ENCODE measurements around the gene MFSD12. TPM values are rescaled to one million over a fixed set of nuclear protein-coding genes. Genes with fewer than 3 reads are reported as not detected.
"Not testable (repeated sequence)": the region's sequence is repeated elsewhere in the genome, so short reads cannot be mapped to it uniquely, and the experiment has no call there.

Gene MFSD12
- total and polyA plus RNA-seq, 11 donors: 15.7 to 62.8 (median 23.4) TPM

DNA sequence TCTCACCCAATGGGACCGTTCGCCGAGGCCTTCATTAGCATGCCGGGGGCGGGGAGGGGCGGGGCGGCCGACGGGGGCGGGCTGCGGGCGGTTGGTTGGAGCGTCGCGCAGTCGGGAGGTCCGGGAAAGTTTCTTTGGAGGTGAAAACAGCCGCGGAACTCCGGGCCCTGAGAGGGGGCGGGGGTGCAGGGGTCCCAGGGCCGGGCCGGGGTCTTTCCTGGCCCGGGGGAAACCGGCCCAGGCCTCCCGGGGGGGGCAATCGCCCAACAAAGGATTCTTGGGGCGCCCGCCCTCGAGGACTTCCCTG lies 15.4 kb upstream of the MFSD12 start, which contains the start of gene HMG20B:
Gene HMG20B, plus strand, starts transcription at position 90 of the 307 bp plus-strand sequence. CDS start 366 bp downstream, outside the sequence.
- H3K27me3 ChIP-seq: no peaks in the 10 kb centered on the region
- no peaks in the 10 kb centered on the region for H3K9me3 ChIP-seq
- peak within 1 kb of the TSS in 11 of 12 donors; percentile 36 to 86 (median 79) for H3K27ac ChIP-seq
- H3K36me3 ChIP-seq: peaks cover 0 to 9% (median 0%) of the 10 kb centered on the region in 9 donors
- H3K4me1 ChIP-seq: peaks cover 0 to 37% (median 22%) of the 10 kb centered on the region in 12 donors
- peak within 1 kb of the TSS; percentile 62 to 98 (median 94) for H3K4me3 ChIP-seq
- ATAC-seq: no peak
- DNase-seq: no peak
- TF ChIP-seq, protein P1, sequence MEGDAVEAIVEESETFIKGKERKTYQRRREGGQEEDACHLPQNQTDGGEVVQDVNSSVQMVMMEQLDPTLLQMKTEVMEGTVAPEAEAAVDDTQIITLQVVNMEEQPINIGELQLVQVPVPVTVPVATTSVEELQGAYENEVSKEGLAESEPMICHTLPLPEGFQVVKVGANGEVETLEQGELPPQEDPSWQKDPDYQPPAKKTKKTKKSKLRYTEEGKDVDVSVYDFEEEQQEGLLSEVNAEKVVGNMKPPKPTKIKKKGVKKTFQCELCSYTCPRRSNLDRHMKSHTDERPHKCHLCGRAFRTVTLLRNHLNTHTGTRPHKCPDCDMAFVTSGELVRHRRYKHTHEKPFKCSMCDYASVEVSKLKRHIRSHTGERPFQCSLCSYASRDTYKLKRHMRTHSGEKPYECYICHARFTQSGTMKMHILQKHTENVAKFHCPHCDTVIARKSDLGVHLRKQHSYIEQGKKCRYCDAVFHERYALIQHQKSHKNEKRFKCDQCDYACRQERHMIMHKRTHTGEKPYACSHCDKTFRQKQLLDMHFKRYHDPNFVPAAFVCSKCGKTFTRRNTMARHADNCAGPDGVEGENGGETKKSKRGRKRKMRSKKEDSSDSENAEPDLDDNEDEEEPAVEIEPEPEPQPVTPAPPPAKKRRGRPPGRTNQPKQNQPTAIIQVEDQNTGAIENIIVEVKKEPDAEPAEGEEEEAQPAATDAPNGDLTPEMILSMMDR (IDR thresholded peaks at IDR 0.05): no peak
- TF ChIP-seq POLR2A (IDR thresholded peaks at IDR 0.05): peak in 1 of 2 donors; percentile 38
- WGBS, 4 donors: 0 to 1% (median 0%) methylated on average over 3 to 30 of the region's 30 CpGs
- intact Hi-C loops (cut with DNase I): loop anchor here in 2 of 10 donors (2.0 to 5.0 kb wide), 3 partner anchors 16 to 54 kb away; partner anchors contain the start of genes MFSD12 (in 2 of the 2) and CACTIN (in 1 of the 2)

DNA sequence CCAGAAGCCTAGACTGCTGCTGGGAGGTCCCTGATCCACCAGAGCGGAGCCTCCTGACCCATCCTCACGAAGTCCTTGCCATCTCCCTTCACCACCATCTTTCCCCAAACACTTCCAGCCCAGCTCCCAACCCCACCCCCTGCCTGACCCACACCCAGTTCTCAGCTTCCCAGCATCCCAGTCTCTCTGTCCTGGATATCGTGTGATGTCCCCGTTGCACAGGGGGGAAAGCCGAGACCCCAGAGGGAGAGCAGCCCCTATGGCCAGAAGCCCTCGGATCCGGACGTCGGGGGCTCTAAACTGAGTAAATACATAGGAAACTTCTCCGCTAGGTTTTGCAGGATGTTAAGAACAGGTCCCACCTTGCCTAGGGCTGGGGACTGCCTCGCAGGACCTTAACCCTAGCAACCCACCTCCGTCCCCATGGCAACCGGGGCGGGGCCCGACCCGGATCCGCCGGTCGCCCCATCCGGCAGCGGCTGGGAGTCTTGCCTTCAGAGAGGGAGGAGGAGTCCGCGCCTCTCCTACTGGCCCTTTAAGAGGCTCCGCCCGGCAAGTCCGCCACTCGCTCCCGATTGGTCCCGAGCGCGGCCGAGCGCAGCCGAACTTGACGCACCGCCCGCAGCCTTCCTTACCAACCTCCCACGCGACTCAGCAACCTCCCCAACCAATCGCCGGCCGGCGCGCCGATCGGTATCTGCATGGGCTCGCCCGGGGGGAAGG lies 14.9 kb upstream of the MFSD12 start:
- Histone ChIP-seq H3K27me3 (no peaks in the 10 kb centered on the region), H3K9me3 (no peaks in the 10 kb centered on the region), H3K36me3 (peaks cover 0 to 9% (median 0%) of the 10 kb centered on the region in 9 donors), H3K27ac (peak overlapping the region in 8 of 12 donors; percentile 14 to 85 (median 50)), H3K4me1 (peaks cover 0 to 37% (median 22%) of the 10 kb centered on the region in 12 donors), H3K4me3 (peak overlapping the region in 11 of 12 donors; percentile 29 to 97 (median 84))
- ATAC-seq (peak; percentile 96 to 98 (median 98)), DNase-seq (peak; percentile 100)
- WGBS, 4 donors: 2 to 3% (median 2%) methylated on average over 35 to 48 of the region's 48 CpGs
- intact Hi-C loops (cut with DNase I): loop anchor here in 2 of 10 donors (2.0 to 5.0 kb wide), 3 partner anchors 15 to 55 kb away; partner anchors contain the start of genes MFSD12 (in 2 of the 2) and CACTIN (in 1 of the 2)
- TF ChIP-seq POLR2A (IDR thresholded peaks at IDR 0.05): peak in 1 of 2 donors; percentile 11
- TF ChIP-seq, protein P1 (IDR thresholded peaks at IDR 0.05): no peak

DNA sequence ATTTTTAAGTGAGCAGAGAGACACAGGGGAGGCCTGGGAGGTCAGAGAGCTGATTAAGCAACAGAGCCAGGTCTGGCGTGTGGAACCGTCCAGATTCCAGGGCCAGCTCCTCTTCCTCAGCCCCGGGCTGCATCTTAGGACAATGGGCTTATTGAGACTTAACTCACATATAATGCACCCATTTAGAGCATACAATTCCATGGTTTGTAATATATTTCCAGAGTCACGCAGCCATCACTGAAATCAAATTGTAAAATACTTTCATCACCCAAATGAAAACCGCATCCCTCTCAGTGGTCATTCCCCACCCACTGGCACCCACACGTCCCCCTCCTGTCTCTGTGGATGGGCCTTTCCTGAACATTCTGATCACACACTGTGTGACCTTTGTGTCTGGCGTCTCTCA lies 13.2 kb upstream of the MFSD12 start:
- Histone ChIP-seq H3K4me3 (no peak overlapping the region), H3K36me3 (peaks cover 0 to 9% (median 0%) of the 10 kb centered on the region in 9 donors), H3K27ac (no peak overlapping the region), H3K4me1 (peaks cover 0 to 26% (median 13%) of the 10 kb centered on the region in 12 donors), H3K9me3 (no peaks in the 10 kb centered on the region), H3K27me3 (no peaks in the 10 kb centered on the region)
- DNase-seq (no peak), ATAC-seq (no peak)
- 78 to 82% (median 80%) methylated on average over 7 of the region's 7 CpGs for WGBS, 4 donors
- intact Hi-C loops (cut with DNase I): loop anchor here in 1 of 10 donors (5.0 kb wide), 1 partner anchor 47 kb away; no protein-coding TSS in a partner anchor
- TF ChIP-seq, protein P1 (IDR thresholded peaks at IDR 0.05): no peak
- TF ChIP-seq POLR2A (IDR thresholded peaks at IDR 0.05): no peak

DNA sequence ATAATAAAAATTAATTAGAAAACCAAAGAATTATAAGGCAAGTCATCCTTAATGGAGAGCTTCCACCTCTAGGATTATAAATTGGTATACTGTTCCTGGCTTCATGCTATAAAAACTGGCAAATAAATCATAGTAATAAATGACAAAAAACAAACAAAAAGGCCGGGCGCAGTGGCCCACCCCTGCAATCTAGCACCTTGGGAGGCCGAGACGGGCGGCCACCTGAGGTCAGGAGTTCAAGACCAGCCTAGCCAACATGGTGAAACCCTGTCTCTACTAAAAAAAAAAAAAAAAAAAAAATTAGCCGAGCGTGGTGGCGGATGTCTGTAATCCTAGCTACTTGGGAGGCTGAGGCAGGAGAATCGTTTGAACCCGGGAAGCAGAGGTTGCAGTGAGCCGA lies 12.7 kb upstream of the MFSD12 start:
- peaks cover 0 to 20% (median 13%) of the 10 kb centered on the region in 12 donors for H3K4me1 ChIP-seq
- WGBS, 4 donors: 88 to 93% (median 89%) methylated on average over 11 of the region's 11 CpGs
- not testable (repeated sequence) for H3K27ac ChIP-seq, H3K4me3 ChIP-seq, H3K36me3 ChIP-seq, DNase-seq, H3K9me3 ChIP-seq, H3K27me3 ChIP-seq, ATAC-seq
- intact Hi-C loops (cut with DNase I): loop anchor here in 1 of 10 donors (5.0 kb wide), 1 partner anchor 47 kb away; no protein-coding TSS in a partner anchor

Measured in heart left ventricle (tissue), 16 donors.